Activated naive CD8-positive, alpha-beta T cell treated with anti-CD3 and anti-CD28 coated beads, Interleukin-2, amount 10 ng/mL, durations not matched to agents 7 days and 5 days (primary cell): ENCODE data around the gene IGF2BP1. TPM values are rescaled to one million over a fixed set of nuclear protein-coding genes. Genes with fewer than 3 reads are reported as not detected.
"Not testable (repeated sequence)": the region's sequence is repeated elsewhere in the genome, so short reads cannot be mapped to it uniquely, and the experiment has no call there.

Experiments used
- ATAC-seq: fragments of 150-1000 bp; cut with Tn5 transposase; one replicate; pipeline ENCODE4 v1.10.0; 2021; ENCODE audit warnings: low read depth, moderate library complexity
- POLR2A ChIA-PET: fragments of 350-600 bp; sonication (Branson Sonifier 250); formaldehyde crosslinking; loops from one replicate; lab custom pipeline; 2021; ENCODE audit warnings: antibody characterized with exemption; lab: Charles Lee
- DNase-seq: peaks from one replicate; pipeline ENCODE4 v3.0.0; 2021
- H3K27ac Mint-ChIP-seq: one replicate; pipeline ENCODE4 v1.8.0; 2022; ENCODE audit warnings: mild to moderate bottlenecking, mixed read lengths
- H3K27me3 Mint-ChIP-seq: one replicate; pipeline ENCODE4 v1.8.0; 2022; ENCODE audit warnings: mild to moderate bottlenecking, moderate library complexity, mixed read lengths
- H3K36me3 Mint-ChIP-seq: one replicate; pipeline ENCODE4 v1.8.0; 2021; ENCODE audit warnings: mild to moderate bottlenecking, mixed read lengths
- H3K4me1 Mint-ChIP-seq: one replicate; pipeline ENCODE4 v1.8.0; 2021; ENCODE audit warnings: mixed read lengths
- H3K4me3 Mint-ChIP-seq: one replicate; pipeline ENCODE4 v1.8.0; 2022; ENCODE audit warnings: mild to moderate bottlenecking, moderate library complexity, mixed read lengths
- H3K9me3 Mint-ChIP-seq: one replicate; pipeline ENCODE4 v1.8.0; 2021; ENCODE audit warnings: mixed read lengths
- total RNA-seq, 2 experiments: library from RNA; stranded (reverse); gene quantifications; one replicate each; pipeline ENCODE4 v1.2.3, GENCODE V29; 2021

The IGF2BP1 gene
- total RNA-seq, 2 experiments from 2014 or later: not detected

- H3K36me3 Mint-ChIP-seq: no peaks in the 10 kb centered on the region
- H3K27ac Mint-ChIP-seq: no peak overlapping the region
- no peak for ATAC-seq
- H3K27me3 Mint-ChIP-seq: peaks cover 6% of the 10 kb centered on the region
- H3K4me1 Mint-ChIP-seq: no peaks in the 10 kb centered on the region
- POLR2A ChIA-PET: no interaction called here
- no peak overlapping the region for H3K4me3 Mint-ChIP-seq
- no peaks in the 10 kb centered on the region for H3K9me3 Mint-ChIP-seq
- DNase-seq: no peak
Observed at GRCh38 chr17:49038544-49038943, 41.4 kb downstream of the IGF2BP1 start.

DNA sequence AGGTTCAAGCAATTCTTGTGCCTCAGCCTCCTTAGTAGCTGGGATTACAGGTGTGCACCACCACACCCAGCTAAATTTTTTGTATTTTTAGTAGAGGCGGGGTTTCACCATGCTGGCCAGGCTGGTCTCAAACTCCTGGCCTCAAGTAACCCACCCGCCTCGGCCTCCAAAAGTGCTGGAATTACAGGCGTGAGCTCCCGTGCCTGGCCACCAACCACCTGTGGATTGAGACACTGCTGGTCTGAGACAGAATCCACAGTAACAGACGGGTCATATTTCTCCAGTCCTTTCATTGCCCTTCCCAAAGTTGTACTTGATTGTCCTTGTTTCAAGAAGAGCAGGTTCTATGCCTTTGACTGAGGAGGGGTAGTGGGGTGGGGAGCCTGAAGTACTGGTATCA is 42.3 kb downstream of the IGF2BP1 start:
- H3K4me1 Mint-ChIP-seq, H3K4me3 Mint-ChIP-seq, H3K36me3 Mint-ChIP-seq, ATAC-seq, DNase-seq, H3K27ac Mint-ChIP-seq, POLR2A ChIA-PET, H3K27me3 Mint-ChIP-seq, H3K9me3 Mint-ChIP-seq: not testable (repeated sequence)

DNA sequence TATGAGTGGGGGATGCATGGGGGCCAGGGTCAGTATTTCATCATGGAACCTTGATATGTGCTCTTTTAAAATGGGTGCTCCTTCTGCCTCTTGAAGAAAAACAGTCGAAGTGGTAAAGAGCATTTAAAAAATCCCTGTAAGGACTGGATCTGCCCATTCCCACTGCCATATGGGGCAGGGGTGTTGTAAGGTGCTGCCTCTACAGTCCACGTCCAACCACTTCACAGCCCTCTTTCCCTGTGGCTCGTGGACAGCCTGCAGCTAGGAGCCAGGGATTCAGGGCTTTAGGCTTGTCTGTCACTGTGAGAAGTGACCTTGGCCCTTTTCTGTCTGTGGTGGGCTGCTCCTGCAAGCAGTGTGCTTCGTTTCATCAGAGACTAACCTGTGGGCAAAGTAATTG is 44.3 kb downstream of the IGF2BP1 start:
- no peak overlapping the region for H3K27ac Mint-ChIP-seq
- no peaks in the 10 kb centered on the region for H3K9me3 Mint-ChIP-seq
- no peak overlapping the region for H3K4me3 Mint-ChIP-seq
- H3K36me3 Mint-ChIP-seq: no peaks in the 10 kb centered on the region
- POLR2A ChIA-PET: no interaction called here
- no peak for DNase-seq
- H3K27me3 Mint-ChIP-seq: peaks cover 15% of the 10 kb centered on the region
- no peaks in the 10 kb centered on the region for H3K4me1 Mint-ChIP-seq
- ATAC-seq: no peak

DNA sequence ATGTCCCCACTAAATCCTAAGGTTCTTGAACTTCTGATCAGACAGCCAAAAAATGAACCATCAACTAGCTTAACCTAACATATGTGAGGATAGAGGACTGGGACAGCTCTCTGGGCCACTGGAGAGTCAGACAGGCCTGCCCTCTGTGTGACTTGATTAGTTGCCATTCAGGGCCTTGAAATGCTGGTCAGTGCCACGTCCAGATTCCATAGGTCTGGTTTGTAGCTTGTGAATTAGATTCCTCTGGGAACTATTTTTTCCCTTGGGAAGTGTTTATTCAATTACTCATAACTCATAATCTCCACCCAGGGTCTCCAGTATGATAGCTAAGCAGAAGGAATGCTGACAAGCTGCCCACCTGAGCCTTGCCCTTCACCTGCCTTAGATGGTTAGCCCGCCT is 48.2 kb downstream of the IGF2BP1 start:
- H3K27ac Mint-ChIP-seq: no peak overlapping the region
- H3K9me3 Mint-ChIP-seq: no peaks in the 10 kb centered on the region
- peaks cover 17% of the 10 kb centered on the region for H3K27me3 Mint-ChIP-seq
- no peak overlapping the region for H3K4me3 Mint-ChIP-seq
- no peaks in the 10 kb centered on the region for H3K4me1 Mint-ChIP-seq
- POLR2A ChIA-PET: no interaction called here
- ATAC-seq (no peak), DNase-seq (no peak)
- no peaks in the 10 kb centered on the region for H3K36me3 Mint-ChIP-seq

DNA sequence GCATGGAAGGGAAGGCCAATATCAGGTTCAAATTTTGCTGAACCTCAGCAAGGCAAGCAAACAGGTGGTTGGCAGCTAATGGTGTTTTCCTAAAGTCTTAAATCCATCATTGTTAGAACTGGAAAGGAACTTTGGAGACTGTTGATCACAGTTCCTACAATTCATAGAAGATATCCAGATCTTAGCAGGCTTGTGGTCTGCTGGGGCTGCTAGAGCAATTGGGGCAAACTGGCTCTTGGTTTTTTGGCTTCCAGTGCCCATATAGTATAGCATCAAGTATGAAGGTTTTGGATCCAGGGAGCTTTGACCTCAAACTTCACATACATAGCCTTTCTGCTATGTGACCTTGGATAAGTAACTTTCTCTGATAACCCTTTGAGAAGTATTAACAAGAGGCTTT is 49.7 kb downstream of the IGF2BP1 start:
- Mint-ChIP-seq H3K4me1 (no peaks in the 10 kb centered on the region), H3K4me3 (no peak overlapping the region), H3K9me3 (no peaks in the 10 kb centered on the region), H3K27me3 (peaks cover 15% of the 10 kb centered on the region), H3K36me3 (no peaks in the 10 kb centered on the region), H3K27ac (no peak overlapping the region)
- no peak for ATAC-seq
- no peak for DNase-seq
- POLR2A ChIA-PET: no interaction called here

- POLR2A ChIA-PET: no interaction called here
- H3K9me3 Mint-ChIP-seq: no peaks in the 10 kb centered on the region
- H3K4me3 Mint-ChIP-seq: no peak overlapping the region
- H3K36me3 Mint-ChIP-seq: no peaks in the 10 kb centered on the region
- H3K4me1 Mint-ChIP-seq: no peaks in the 10 kb centered on the region
- no peak for ATAC-seq
- no peak for DNase-seq
- H3K27me3 Mint-ChIP-seq: peaks cover 14% of the 10 kb centered on the region
- H3K27ac Mint-ChIP-seq: no peak overlapping the region
Observed at GRCh38 chr17:49049265-49049664, 52.1 kb downstream of the IGF2BP1 start.

DNA sequence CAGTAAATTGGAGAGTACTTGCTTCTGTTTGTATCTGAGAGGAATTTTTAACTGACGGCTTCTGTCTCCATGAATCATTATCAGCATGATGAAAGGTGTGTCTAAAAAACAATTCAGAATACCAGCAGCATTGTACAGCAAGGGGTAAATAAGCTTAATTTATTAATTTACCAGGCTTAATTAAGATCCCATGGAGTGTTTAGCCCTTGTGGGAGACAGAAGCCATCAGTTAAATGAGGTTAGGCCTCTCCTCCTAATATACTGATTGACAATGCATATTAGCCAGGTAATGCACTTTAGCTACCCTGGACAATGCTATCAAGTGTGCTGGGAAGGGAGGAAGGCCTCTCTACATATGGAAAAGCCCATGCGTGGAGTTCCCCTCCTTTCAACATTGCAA is 53.4 kb downstream of the IGF2BP1 start:
- H3K36me3 Mint-ChIP-seq: no peaks in the 10 kb centered on the region
- DNase-seq: no peak
- ATAC-seq: no peak
- H3K9me3 Mint-ChIP-seq: no peaks in the 10 kb centered on the region
- no peak overlapping the region for H3K27ac Mint-ChIP-seq
- H3K4me1 Mint-ChIP-seq: no peaks in the 10 kb centered on the region
- H3K4me3 Mint-ChIP-seq: no peak overlapping the region
- POLR2A ChIA-PET: no interaction called here
- peaks cover 13% of the 10 kb centered on the region for H3K27me3 Mint-ChIP-seq

- peaks cover 5% of the 10 kb centered on the region for H3K4me1 Mint-ChIP-seq
- H3K27me3 Mint-ChIP-seq: peaks cover 8% of the 10 kb centered on the region
- ATAC-seq (no peak), DNase-seq (no peak)
- no peak overlapping the region for H3K27ac Mint-ChIP-seq
- H3K36me3 Mint-ChIP-seq: no peaks in the 10 kb centered on the region
- POLR2A ChIA-PET: no interaction called here
- H3K4me3 Mint-ChIP-seq: no peak overlapping the region
- H3K9me3 Mint-ChIP-seq: no peaks in the 10 kb centered on the region
Observed at GRCh38 chr17:49051269-49051668, 54.1 kb downstream of the IGF2BP1 start.

DNA sequence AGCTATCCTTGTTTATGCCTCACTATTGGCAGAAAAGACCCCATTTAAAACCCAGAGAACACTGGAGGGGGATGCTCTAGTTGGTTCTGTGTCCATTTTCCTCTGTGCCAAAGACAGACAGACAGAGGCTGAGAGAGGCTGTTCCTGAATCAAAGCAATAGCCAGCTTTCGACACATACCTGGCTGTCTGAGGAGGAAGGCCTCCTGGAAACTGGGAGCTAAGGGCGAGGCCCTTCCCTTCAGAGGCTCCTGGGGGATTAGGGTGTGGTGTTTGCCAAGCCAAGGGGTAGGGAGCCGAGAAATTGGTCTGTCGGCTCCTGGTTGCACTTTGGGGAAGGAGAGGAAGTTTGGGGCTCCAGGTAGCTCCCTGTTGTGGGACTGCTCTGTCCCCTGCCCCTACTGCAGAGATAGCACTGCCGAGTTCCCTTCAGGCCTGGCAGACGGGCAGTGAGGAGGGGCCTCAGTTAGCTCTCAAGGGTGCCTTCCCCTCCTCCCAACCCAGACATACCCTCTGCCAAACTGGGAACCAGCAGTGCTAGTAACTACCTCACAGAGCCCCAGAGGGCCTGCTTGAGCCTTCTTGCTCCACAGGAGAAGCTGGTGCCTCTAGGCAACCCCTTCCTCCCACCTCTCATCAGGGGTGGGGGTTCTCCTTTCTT is 56.1 kb downstream of the IGF2BP1 start:
- Mint-ChIP-seq H3K27ac (no peak overlapping the region), H3K27me3 (peaks cover 8% of the 10 kb centered on the region), H3K36me3 (no peaks in the 10 kb centered on the region), H3K4me3 (no peak overlapping the region), H3K4me1 (peaks cover 5% of the 10 kb centered on the region), H3K9me3 (no peaks in the 10 kb centered on the region)
- POLR2A ChIA-PET: no interaction called here
- DNase-seq (no peak), ATAC-seq (no peak)

GRCh38 chr17:49054342-49055092 is 57.3 kb downstream of the IGF2BP1 start:
- POLR2A ChIA-PET: interaction anchor here (0.7 kb wide), 1 partner anchor 931 kb away, joined by 3 read pairs; no protein-coding TSS in a partner anchor
- ATAC-seq: no peak
- Mint-ChIP-seq H3K4me1 (peaks cover 5% of the 10 kb centered on the region), H3K27ac (no peak overlapping the region), H3K9me3 (no peaks in the 10 kb centered on the region), H3K4me3 (no peak overlapping the region), H3K27me3 (peaks cover 15% of the 10 kb centered on the region), H3K36me3 (no peaks in the 10 kb centered on the region)
- no peak for DNase-seq

DNA sequence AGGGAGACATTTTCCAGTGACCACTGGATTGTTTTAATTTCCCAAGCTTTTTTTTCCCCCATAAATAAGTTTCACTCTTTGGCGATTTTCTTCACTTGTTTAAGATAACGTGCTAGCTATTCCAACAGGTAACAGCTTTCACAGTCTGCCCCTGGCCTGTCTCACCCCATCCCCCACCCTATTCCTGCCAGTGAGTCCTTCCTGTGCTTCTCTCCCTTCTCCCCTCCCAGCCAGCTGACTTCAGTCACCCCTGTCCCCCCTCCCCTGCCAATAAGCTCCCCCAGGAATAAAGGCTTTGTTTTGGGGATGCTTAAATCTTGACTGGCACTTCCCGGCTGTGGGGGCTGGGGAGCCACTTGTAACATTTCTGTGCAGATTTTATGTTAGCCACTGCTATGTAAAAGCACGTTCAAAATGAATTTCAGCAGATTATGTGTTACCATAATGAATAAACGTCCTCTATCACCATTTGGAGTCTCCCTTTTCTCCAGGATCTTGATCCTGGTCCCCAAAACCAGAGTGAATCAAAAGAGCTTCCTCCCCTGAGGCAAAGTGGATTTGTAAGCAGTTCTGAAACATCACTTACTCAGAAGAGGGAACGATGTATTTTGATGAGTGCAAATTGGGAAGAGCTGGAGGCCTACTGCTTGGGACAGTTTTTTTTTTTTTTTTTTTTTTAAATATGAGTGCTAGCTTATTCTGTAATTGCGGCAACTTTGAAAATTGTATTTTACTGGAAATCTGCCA is 58.2 kb downstream of the IGF2BP1 start:
- POLR2A ChIA-PET: interaction anchor here (0.7 kb wide), 1 partner anchor 932 kb away, joined by 3 read pairs; no protein-coding TSS in a partner anchor
- Mint-ChIP-seq H3K9me3 (no peaks in the 10 kb centered on the region), H3K27ac (no peak overlapping the region), H3K4me1 (peaks cover 5% of the 10 kb centered on the region), H3K27me3 (peaks cover 14% of the 10 kb centered on the region), H3K4me3 (no peak overlapping the region), H3K36me3 (no peaks in the 10 kb centered on the region)
- ATAC-seq (no peak), DNase-seq (no peak)

DNA sequence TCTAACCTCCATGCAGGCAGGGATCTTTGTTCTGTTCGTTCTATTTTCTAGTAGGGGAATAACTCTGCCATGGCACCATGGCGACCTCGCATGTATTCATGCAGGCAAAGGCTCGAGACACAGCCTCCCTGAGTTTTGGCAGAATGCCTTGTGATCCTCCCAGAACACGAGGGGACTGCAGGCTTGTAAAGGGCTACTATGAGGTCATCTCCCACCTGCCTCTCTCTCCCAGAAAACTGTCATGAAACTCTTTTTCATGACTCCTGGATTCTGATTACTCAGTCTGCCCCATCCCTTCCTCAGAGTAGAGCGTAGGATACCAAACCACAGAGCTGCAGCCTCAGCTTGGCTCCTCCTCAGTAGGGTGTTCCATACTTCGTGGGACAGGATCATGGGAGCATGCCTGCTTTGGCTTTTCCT is 64.3 kb downstream of the IGF2BP1 start:
- H3K9me3 Mint-ChIP-seq: no peaks in the 10 kb centered on the region
- no peak for DNase-seq
- no peaks in the 10 kb centered on the region for H3K4me1 Mint-ChIP-seq
- H3K36me3 Mint-ChIP-seq: no peaks in the 10 kb centered on the region
- POLR2A ChIA-PET: no interaction called here
- H3K4me3 Mint-ChIP-seq: no peak overlapping the region
- peaks cover 17% of the 10 kb centered on the region for H3K27me3 Mint-ChIP-seq
- no peak for ATAC-seq
- H3K27ac Mint-ChIP-seq: no peak overlapping the region

DNA sequence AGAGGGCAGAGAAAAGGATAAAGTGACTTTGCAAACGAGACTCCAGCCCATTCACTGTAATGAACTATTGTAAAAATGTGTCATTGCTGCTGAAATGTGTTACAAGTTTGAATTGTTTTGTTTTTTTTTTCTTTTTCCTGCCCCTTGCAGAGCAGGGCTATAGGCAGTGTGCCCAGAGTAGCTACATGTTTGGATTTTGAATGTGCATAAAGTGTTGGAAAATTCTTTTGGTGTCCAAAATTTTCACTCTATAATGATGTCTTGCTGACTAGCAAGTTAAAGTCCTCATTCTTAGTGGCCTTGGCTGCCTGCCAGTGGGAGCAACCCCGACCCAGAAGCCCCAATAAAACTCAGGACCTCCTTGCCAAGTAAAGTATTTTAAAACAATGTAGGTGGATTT is 66.5 kb downstream of the IGF2BP1 start:
- POLR2A ChIA-PET: no interaction called here
- peaks cover 16% of the 10 kb centered on the region for H3K27me3 Mint-ChIP-seq
- no peaks in the 10 kb centered on the region for H3K36me3 Mint-ChIP-seq
- no peaks in the 10 kb centered on the region for H3K9me3 Mint-ChIP-seq
- ATAC-seq (no peak), DNase-seq (no peak)
- H3K4me3 Mint-ChIP-seq: no peak overlapping the region
- H3K27ac Mint-ChIP-seq: no peak overlapping the region
- no peaks in the 10 kb centered on the region for H3K4me1 Mint-ChIP-seq
